Subcutaneous abdominal adipose tissue (tissue), 5 donors: ENCODE measurements around the gene CGB3.
"Not testable (repeated sequence)": the region's sequence is repeated elsewhere in the genome, so short reads cannot be mapped to it uniquely, and the experiment has no call there.

Experiments
- H3K27ac ChIP-seq: one replicate; pipeline ENCODE4 v1.7.0; 2013; ENCODE audit warnings: low read depth, mild to moderate bottlenecking, inconsistent platforms, low read length, moderate library complexity
- H3K27me3 ChIP-seq, 5 donors: one replicate each; pipeline ENCODE4 v1.7.0; 2013; ENCODE audit warnings: low read length in 5 of 5, inconsistent platforms in 1 of 5; ENCODE audit not compliant: control insufficient read depth in 5 of 5, insufficient read depth in 4 of 5
- H3K36me3 ChIP-seq, 5 donors: one replicate each; pipeline ENCODE4 v1.7.0; 2013; ENCODE audit warnings: low read length in 5 of 5; ENCODE audit not compliant: control insufficient read depth in 5 of 5, insufficient read depth in 5 of 5
- H3K4me1 ChIP-seq, 5 donors: one replicate each; pipeline ENCODE4 v1.7.0; 2013; ENCODE audit warnings: low read length in 5 of 5, mild to moderate bottlenecking in 3 of 5, moderate library complexity in 1 of 5; ENCODE audit not compliant: control insufficient read depth in 5 of 5, insufficient read depth in 5 of 5
- H3K4me3 ChIP-seq, 5 donors: one replicate each; pipeline ENCODE4 v1.7.0; 2013; ENCODE audit warnings: low read length in 5 of 5, low read depth in 1 of 5
- H3K9ac ChIP-seq, 5 donors: one replicate each; pipeline ENCODE4 v1.7.0; 2013; ENCODE audit warnings: low read length in 5 of 5, mild to moderate bottlenecking in 4 of 5, moderate library complexity in 3 of 5
- H3K9me3 ChIP-seq, 5 donors: one replicate each; pipeline ENCODE4 v1.7.0; 2013; ENCODE audit warnings: low read length in 5 of 5; ENCODE audit not compliant: control insufficient read depth in 5 of 5
- donor health status: healthy.
- donor health status: healthy.
- donor health status: healthy.
- donor health status: healthy.
- donor health status: healthy.

The CGB3 gene

DNA sequence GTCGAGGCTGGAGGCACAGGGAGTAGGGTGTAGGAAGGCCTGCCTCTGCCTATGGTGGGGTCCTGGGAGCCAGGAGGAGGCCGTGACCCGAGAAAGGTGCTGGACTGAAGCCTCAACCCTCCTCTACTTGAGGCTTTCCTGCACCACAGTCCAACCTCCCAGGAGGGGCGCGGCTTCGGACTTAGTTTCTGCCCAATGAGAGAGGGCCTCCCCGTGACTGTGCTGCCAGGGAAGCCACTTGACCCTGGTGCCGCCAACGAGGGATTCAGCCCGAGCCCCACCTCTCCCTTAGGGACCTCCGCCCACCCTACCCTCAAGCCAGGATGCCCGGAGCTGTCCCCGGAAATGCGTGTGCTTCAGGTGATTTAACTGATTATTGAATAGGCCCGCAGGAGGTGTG is at the start of gene CGB3:
Gene CGB3, minus strand, starts transcription at position 101 of the 400 bp plus-strand sequence. CDS start 362 bp downstream, outside the sequence.
- not testable (repeated sequence) for H3K36me3 ChIP-seq, H3K9me3 ChIP-seq, H3K4me3 ChIP-seq, H3K27ac ChIP-seq, H3K9ac ChIP-seq, H3K4me1 ChIP-seq
- peaks cover 0 to 12% (median 3%) of the 10 kb centered on the region in 5 donors for H3K27me3 ChIP-seq

DNA sequence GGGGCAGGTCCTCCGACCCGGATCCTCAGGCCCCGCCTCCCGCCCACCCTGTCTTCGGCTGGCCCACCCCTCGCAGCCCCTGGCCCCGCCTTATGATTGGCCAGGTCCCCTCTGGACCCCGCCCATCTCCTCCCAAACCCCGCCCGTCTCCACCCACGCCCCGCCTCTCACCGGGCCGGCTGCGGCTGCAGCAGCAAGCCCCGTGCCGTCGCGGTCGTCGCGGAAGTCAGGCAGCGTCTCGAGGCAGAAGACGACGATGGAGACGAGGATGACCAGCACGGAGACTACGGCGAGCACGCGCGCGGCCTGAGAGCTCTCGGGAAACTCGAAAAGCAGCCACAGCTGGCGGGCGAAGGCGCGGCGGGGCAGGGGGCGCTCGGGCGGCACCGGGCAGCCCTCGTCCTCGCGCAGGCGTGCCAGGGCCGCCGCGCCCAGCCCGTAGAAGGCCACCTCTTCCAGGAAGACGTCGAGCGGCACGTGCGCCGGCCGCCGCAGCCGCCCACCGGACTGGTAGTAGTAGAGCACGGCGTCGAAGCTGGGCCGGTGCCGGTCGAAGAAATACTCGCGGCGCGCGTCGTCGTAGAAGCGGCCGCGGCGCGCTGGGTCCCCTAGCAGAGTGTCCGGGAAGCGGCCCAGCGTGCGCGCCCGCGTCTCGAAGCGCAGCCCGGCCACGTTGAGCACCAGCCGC is 47.9 kb upstream of the CGB3 start:
- H3K27me3 ChIP-seq, result peaks cover 26 to 55% (median 43%) of the 10 kb centered on the region in 5 donors

DNA sequence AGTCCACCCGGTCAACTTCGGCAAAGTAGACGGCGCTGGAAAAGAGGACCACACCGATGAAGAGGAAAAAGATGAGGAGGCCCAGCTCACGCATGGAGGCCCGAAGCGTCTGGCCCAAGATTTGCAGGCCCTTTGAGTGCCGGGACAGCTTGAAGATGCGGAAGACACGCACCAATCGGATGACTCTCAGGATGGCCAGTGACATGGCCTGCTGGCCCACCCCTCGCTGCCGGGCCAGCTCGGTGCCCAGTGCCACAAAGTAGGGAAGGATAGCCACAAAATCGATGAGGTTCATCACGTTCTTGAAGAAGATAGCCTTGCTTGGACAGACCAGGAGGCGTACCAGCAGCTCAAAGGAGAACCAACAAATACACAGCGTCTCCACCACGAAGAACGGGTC is 46.3 kb upstream of the CGB3 start:
- no peaks in the 10 kb centered on the region for H3K9me3 ChIP-seq
- no peak overlapping the region for H3K9ac ChIP-seq
- H3K36me3 ChIP-seq, result no peaks in the 10 kb centered on the region
- H3K27me3 ChIP-seq, result peaks cover 41 to 71% (median 56%) of the 10 kb centered on the region in 5 donors
- no peak overlapping the region for H3K27ac ChIP-seq
- peaks cover 0 to 6% (median 0%) of the 10 kb centered on the region in 5 donors for H3K4me1 ChIP-seq
- no peak overlapping the region for H3K4me3 ChIP-seq

More for the DNA sequence above, 47.9 kb upstream of the CGB3 start:
- H3K9me3 ChIP-seq, result no peaks in the 10 kb centered on the region
- no peak overlapping the region for H3K9ac ChIP-seq
- H3K27ac ChIP-seq, result no peak overlapping the region
- H3K4me1 ChIP-seq, result peaks cover 0 to 6% (median 0%) of the 10 kb centered on the region in 5 donors
- no peak overlapping the region for H3K4me3 ChIP-seq
- no peaks in the 10 kb centered on the region for H3K36me3 ChIP-seq

DNA sequence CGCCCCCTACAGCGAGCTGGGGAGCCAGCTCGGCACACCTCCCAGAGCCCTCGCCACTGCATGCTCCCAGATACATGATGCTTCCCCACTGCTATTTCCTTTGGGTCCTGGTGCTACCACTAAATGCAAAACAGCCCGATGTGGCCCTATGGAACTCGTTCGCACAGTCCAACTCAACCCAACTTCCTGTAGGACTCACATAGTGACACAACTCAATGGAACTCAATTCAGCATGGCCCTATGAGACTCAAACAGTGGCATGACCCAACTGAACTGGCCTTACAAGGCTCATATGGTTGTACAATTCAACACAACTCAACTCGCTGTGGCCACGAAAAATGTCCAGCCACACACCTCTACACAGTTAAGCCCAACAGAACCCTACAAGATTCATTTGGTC is 44.9 kb upstream of the CGB3 start:
- H3K27me3 ChIP-seq, result peaks cover 42 to 79% (median 62%) of the 10 kb centered on the region in 5 donors
- H3K9ac ChIP-seq, result no peak overlapping the region
- peaks cover 0 to 9% (median 0%) of the 10 kb centered on the region in 5 donors for H3K4me1 ChIP-seq
- no peak overlapping the region for H3K27ac ChIP-seq
- no peaks in the 10 kb centered on the region for H3K9me3 ChIP-seq
- no peaks in the 10 kb centered on the region for H3K36me3 ChIP-seq
- H3K4me3 ChIP-seq, result no peak overlapping the region

DNA sequence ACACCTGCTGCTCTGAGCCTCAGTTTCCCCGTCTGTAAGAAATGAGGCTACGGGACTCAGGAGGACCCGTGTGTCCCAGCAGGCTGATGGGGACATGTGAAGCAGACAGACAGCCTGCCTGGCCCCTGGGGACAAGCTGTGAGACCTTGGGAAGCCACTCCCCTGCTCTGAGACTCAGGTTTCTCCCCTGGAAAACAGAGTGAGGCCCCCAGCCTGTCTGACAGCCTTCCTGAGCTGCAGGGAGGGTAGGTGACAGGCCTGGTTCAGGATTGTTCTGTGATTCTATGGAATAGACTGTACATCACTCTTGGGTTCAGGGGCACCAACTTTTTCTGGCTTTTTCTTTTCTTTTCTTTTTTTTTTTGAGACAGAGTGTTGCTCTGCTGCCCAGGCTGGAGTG is 43.4 kb upstream of the CGB3 start:
- no peaks in the 10 kb centered on the region for H3K36me3 ChIP-seq
- H3K27ac ChIP-seq, result no peak overlapping the region
- H3K4me3 ChIP-seq, result no peak overlapping the region
- H3K9me3 ChIP-seq, result no peaks in the 10 kb centered on the region
- peaks cover 0 to 9% (median 0%) of the 10 kb centered on the region in 5 donors for H3K4me1 ChIP-seq
- H3K9ac ChIP-seq, result no peak overlapping the region
- H3K27me3 ChIP-seq, result peaks cover 34 to 74% (median 56%) of the 10 kb centered on the region in 5 donors

DNA sequence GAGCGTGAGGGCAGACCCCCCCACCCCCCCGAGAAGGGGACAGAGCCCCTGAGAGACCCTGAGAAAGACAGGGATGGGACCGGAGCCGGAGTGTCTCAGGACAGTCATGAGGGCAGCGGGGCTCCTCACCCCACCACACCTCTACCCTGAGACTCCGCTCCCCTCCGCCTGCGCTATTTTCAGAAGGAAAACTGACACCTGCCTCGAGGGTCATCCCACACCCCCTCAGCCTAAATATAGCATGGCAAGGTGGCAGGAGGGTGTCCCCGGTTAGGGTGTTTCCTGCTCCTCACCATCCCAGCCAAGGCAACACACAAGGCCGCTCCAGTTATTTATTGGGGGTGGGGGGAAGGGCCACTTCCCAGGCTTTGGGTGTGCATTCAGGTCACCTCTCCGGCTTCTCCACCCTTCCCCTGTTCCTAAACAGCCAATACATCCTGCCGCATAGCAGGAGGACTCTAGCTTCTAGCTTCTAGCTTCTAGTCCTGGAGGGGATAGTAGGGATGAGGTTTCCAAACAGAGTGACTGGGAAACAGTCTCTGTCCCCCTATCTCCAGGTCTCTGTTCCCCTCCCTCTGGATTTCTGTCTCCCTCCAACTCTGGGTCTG is 41.9 kb upstream of the CGB3 start:
- peaks cover 0 to 4% (median 0%) of the 10 kb centered on the region in 5 donors for H3K4me1 ChIP-seq
- no peaks in the 10 kb centered on the region for H3K9me3 ChIP-seq
- H3K27ac ChIP-seq, result no peak overlapping the region
- no peak overlapping the region for H3K4me3 ChIP-seq
- H3K9ac ChIP-seq, result no peak overlapping the region
- H3K36me3 ChIP-seq, result no peaks in the 10 kb centered on the region
- H3K27me3 ChIP-seq, result peaks cover 28 to 66% (median 54%) of the 10 kb centered on the region in 5 donors

DNA sequence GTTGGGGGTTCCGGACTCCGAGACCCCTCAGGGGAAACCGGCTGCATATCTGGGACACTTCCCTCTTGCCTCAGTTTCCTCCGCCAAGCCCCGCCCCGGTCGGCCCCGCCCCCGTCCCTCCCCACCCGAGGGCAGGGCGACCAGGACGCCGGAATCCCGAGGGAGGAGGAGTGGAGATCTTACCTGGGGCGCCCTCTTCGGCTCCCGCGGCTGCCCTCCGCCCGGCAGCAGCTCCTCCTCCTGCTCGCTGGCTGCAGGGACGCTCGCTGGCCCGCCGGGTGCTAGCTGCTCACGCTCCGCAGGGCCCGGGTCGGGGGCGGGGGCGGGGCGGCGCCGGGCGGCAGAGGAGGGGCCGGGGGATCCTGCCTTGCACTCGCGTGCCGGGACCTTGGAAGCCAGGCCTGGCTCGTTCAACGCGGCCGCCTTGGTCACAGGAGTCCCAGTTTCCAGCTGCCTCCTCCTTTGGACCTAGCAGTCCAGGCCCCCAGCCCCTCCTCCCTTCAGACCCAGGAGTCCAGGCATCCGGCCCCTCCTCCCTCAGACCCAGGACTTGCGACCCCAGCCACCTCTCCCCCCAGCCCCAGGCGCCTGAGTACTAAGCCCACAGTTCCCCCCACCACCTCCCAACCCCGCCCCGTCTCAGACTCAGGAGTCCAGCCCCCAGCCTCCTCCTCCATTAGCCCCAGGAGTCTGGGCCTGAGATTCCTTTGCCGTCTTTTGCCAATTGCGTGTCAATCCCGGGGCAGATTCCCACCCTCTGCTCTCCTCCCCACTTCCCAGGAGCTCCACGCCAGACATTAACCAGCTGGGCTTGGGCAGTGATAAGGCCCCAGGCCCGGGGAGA is 40.9 kb upstream of the CGB3 start, which contains the start of gene NTF4:
Gene NTF4, minus strand, starts transcription at position 51 of the 844 bp plus-strand sequence. CDS start 2,821 bp downstream, outside the sequence.
- H3K36me3 ChIP-seq, result no peaks in the 10 kb centered on the region
- H3K27me3 ChIP-seq, result peaks cover 23 to 58% (median 46%) of the 10 kb centered on the region in 5 donors
- H3K27ac ChIP-seq, result no peak within 1 kb of the TSS
- H3K4me1 ChIP-seq, result peaks cover 0 to 4% (median 0%) of the 10 kb centered on the region in 5 donors
- H3K4me3 ChIP-seq, result no peak within 1 kb of the TSS
- no peaks in the 10 kb centered on the region for H3K9me3 ChIP-seq
- no peak within 1 kb of the TSS for H3K9ac ChIP-seq

DNA sequence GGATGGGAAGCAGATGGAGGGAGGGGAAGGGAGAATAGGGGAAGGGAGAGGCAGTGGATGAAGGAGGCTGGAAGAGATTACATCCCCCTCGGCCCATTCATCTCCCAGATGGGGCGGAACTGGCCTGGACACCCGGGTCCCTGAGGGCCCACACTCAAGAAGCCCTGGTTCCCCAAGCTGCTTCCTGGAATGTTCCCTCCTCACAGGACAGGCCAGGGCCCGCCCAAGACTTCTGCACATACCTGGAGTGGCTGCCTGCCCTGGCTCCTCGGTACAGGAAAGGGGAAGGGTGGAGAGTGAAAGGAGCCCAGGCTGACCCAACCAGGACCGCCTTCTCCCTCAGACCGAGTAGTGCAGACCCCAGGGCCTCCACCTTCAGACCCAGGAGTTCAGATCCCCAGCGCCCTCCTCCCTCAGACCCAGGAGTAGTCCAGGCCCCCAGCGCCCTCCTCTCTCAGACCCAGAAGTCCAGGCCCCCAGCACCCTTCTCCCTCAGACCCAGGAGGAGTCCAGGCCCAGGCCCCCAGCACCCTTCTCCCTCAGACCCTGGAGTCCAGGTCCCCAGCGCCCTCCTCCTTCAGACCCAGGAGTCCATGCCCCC is 40.0 kb upstream of the CGB3 start:
- Histone ChIP-seq H3K36me3 (no peaks in the 10 kb centered on the region), H3K9me3 (no peaks in the 10 kb centered on the region), H3K27me3 (peaks cover 23 to 53% (median 43%) of the 10 kb centered on the region in 5 donors), H3K27ac (no peak overlapping the region), H3K4me3 (no peak overlapping the region), H3K4me1 (peaks cover 0 to 4% (median 0%) of the 10 kb centered on the region in 5 donors), H3K9ac (no peak overlapping the region)

DNA sequence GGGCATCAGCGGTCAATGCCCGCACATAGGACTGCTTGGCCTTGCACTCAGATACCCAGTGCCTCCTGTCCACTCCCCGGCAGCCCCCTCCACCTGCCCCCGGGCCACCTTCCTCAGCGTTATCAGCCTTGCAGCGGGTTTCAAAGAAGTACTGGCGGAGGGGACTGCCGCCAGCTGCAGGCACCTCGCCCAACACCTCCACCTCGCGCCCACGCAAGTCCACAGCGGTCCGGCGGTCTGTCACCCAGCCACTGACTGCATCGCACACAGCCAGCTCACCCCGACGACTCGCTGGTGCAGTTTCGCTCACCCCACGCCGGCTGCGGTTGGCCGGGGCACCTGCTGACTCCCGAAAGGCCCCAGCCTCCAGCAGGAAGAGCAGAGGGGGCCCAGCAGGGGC is 37.3 kb upstream of the CGB3 start:
- Histone ChIP-seq H3K27me3 (peaks cover 20 to 51% (median 41%) of the 10 kb centered on the region in 5 donors), H3K36me3 (no peaks in the 10 kb centered on the region), H3K27ac (no peak overlapping the region), H3K9me3 (no peaks in the 10 kb centered on the region), H3K4me3 (no peak overlapping the region), H3K4me1 (peaks cover 0 to 20% (median 15%) of the 10 kb centered on the region in 5 donors), H3K9ac (no peak overlapping the region)
